ENCODE data around the gene ZC3H14. TPM values are rescaled to one million over a fixed set of nuclear protein-coding genes. Genes with fewer than 3 reads are reported as not detected.

The ZC3H14 gene
- total and polyA plus RNA-seq, 3 donors from 2014 or later: 208 to 354 (median 253) TPM

- Histone ChIP-seq H3K9me3 (no peaks in the 10 kb centered on the region), H3K4me1 (no peaks in the 10 kb centered on the region), H3K36me3 (ENCODE audit: low read depth, missing control alignments) (no peaks in the 10 kb centered on the region), H3K4me3 (no peak overlapping the region), H3K27ac (no peak overlapping the region), H3K27me3 (no peaks in the 10 kb centered on the region)
- 86 to 87% methylated on average over 3 of the region's 3 CpGs for WGBS, 2 donors
- TF ChIP-seq POLR2A (IDR thresholded peaks at IDR 0.05) (no peak), CTCF (IDR thresholded peaks at IDR 0.05) (no peak)
- DNase-seq: no peak
- intact Hi-C loops (cut with DNase I; ENCODE audit: low total_unique reads): no loop called here
Observed at GRCh38 chr14:88614218-88614907, 51.5 kb downstream of the ZC3H14 start.

- DNase-seq: no peak
- TF ChIP-seq CTCF (IDR thresholded peaks at IDR 0.05): no peak
- Histone ChIP-seq H3K36me3 (ENCODE audit: low read depth, missing control alignments) (no peaks in the 10 kb centered on the region), H3K9me3 (no peaks in the 10 kb centered on the region), H3K27me3 (no peaks in the 10 kb centered on the region), H3K4me3 (no peak overlapping the region), H3K4me1 (no peaks in the 10 kb centered on the region), H3K27ac (no peak overlapping the region)
- intact Hi-C loops (cut with DNase I; ENCODE audit: low total_unique reads): no loop called here
- 91 to 100% methylated on average over 1 of the region's 1 CpG for WGBS, 2 donors
Observed at GRCh38 chr14:88616697-88617096, 53.9 kb downstream of the ZC3H14 start.

GRCh38 chr14:88617479-88617878 is 54.6 kb downstream of the ZC3H14 start:
- Histone ChIP-seq H3K4me3 (no peak overlapping the region), H3K9me3 (no peaks in the 10 kb centered on the region), H3K27ac (no peak overlapping the region), H3K27me3 (no peaks in the 10 kb centered on the region), H3K4me1 (no peaks in the 10 kb centered on the region), H3K36me3 (ENCODE audit: low read depth, missing control alignments) (no peaks in the 10 kb centered on the region)
- 89 to 100% methylated on average over 1 of the region's 1 CpG for WGBS, 2 donors
- intact Hi-C loops (cut with DNase I; ENCODE audit: low total_unique reads): no loop called here
- DNase-seq: no peak
- TF ChIP-seq POLR2A (IDR thresholded peaks at IDR 0.05) (no peak), CTCF (IDR thresholded peaks at IDR 0.05) (no peak)

GRCh38 chr14:88618476-88618875 is 55.6 kb downstream of the ZC3H14 start:
- Histone ChIP-seq H3K36me3 (ENCODE audit: low read depth, missing control alignments) (no peaks in the 10 kb centered on the region), H3K4me1 (no peaks in the 10 kb centered on the region), H3K4me3 (no peak overlapping the region), H3K27ac (no peak overlapping the region), H3K27me3 (no peaks in the 10 kb centered on the region), H3K9me3 (no peaks in the 10 kb centered on the region)
- TF ChIP-seq POLR2A (IDR thresholded peaks at IDR 0.05) (no peak), CTCF (IDR thresholded peaks at IDR 0.05) (no peak)
- WGBS, 2 donors: 68 to 78% methylated on average over 5 of the region's 5 CpGs
- no peak for DNase-seq
- intact Hi-C loops (cut with DNase I; ENCODE audit: low total_unique reads): no loop called here

GRCh38 chr14:88621100-88621499 is 58.3 kb downstream of the ZC3H14 start:
- no peak for DNase-seq
- no peak overlapping the region for H3K27ac ChIP-seq
- H3K36me3 ChIP-seq (ENCODE audit: low read depth, missing control alignments): no peaks in the 10 kb centered on the region
- H3K4me1 ChIP-seq: no peaks in the 10 kb centered on the region
- H3K4me3 ChIP-seq: no peak overlapping the region
- intact Hi-C loops (cut with DNase I; ENCODE audit: low total_unique reads): no loop called here
- TF ChIP-seq CTCF (IDR thresholded peaks at IDR 0.05): no peak
- TF ChIP-seq POLR2A (IDR thresholded peaks at IDR 0.05): no peak
- H3K9me3 ChIP-seq: no peaks in the 10 kb centered on the region
- H3K27me3 ChIP-seq: no peaks in the 10 kb centered on the region
- WGBS, 2 donors: 39 to 53% methylated on average over 2 of the region's 2 CpGs
